ENCODE measurements around the gene TRIM10. TPM values are rescaled to one million over a fixed set of nuclear protein-coding genes. Genes with fewer than 3 reads are reported as not detected.

Gene TRIM10
- total RNA-seq, 4 donors from 2014 or later, result not detected

- no peak for DNase-seq
- Histone ChIP-seq H3K36me3 (no peaks in the 10 kb centered on the region), H3K4me3 (no peak overlapping the region), H3K27me3 (peaks cover 0 to 14% (median 0%) of the 10 kb centered on the region in 3 donors), H3K9me3 (no peaks in the 10 kb centered on the region), H3K4me1 (peaks cover 0 to 6% of the 10 kb centered on the region in 2 donors), H3K27ac (no peak overlapping the region)
- ATAC-seq, result no peak
- TF ChIP-seq POLR2A (IDR thresholded peaks at IDR 0.05) (no peak), CTCF (IDR thresholded peaks at IDR 0.05 in 4 of 5, conservative IDR thresholded peaks at IDR 0.05 in 1 of 5) (no peak)
- intact Hi-C loops (cut with DNase I; ENCODE audit: low total_unique reads) (no loop called here), in situ Hi-C loops (cut with MboI; ENCODE audit: low sequenced_read_pairs in 4 of 4) (loop anchor here in 1 of 4 donors (25.0 kb wide), 1 partner anchor 321 kb away; the partner anchor contains the start of gene HLA-G)
Observed at GRCh38 chr6:30158475-30159040, 2.5 kb downstream of the TRIM10 start.

GRCh38 chr6:30157999-30158398 lies 3.0 kb downstream of the TRIM10 start:
- no peak for DNase-seq
- ATAC-seq, result no peak
- Histone ChIP-seq H3K27me3 (peaks cover 0 to 14% (median 0%) of the 10 kb centered on the region in 3 donors), H3K27ac (no peak overlapping the region), H3K9me3 (no peaks in the 10 kb centered on the region), H3K36me3 (no peaks in the 10 kb centered on the region), H3K4me3 (no peak overlapping the region), H3K4me1 (peaks cover 0 to 6% of the 10 kb centered on the region in 2 donors)
- intact Hi-C loops (cut with DNase I; ENCODE audit: low total_unique reads), result no loop called here
- TF ChIP-seq CTCF (IDR thresholded peaks at IDR 0.05 in 4 of 5, conservative IDR thresholded peaks at IDR 0.05 in 1 of 5) (no peak), POLR2A (IDR thresholded peaks at IDR 0.05) (no peak)
- in situ Hi-C loops (cut with MboI; ENCODE audit: low sequenced_read_pairs in 4 of 4), result loop anchor here in 1 of 4 donors (25.0 kb wide), 1 partner anchor 321 kb away; the partner anchor contains the start of gene HLA-G

GRCh38 chr6:30157581-30157980 lies 3.4 kb downstream of the TRIM10 start:
- no peak overlapping the region for H3K4me3 ChIP-seq
- peaks cover 0 to 6% of the 10 kb centered on the region in 2 donors for H3K4me1 ChIP-seq
- no peak for DNase-seq
- ATAC-seq, result no peak
- peaks cover 0 to 14% (median 0%) of the 10 kb centered on the region in 3 donors for H3K27me3 ChIP-seq
- no peak for TF ChIP-seq CTCF (IDR thresholded peaks at IDR 0.05 in 4 of 5, conservative IDR thresholded peaks at IDR 0.05 in 1 of 5)
- TF ChIP-seq POLR2A (IDR thresholded peaks at IDR 0.05), result no peak
- in situ Hi-C loops (cut with MboI; ENCODE audit: low sequenced_read_pairs in 4 of 4) (loop anchor here in 1 of 4 donors (25.0 kb wide), 1 partner anchor 320 kb away; the partner anchor contains the start of gene HLA-G), intact Hi-C loops (cut with DNase I; ENCODE audit: low total_unique reads) (no loop called here)
- no peaks in the 10 kb centered on the region for H3K36me3 ChIP-seq
- no peak overlapping the region for H3K27ac ChIP-seq
- H3K9me3 ChIP-seq, result no peaks in the 10 kb centered on the region

- Histone ChIP-seq H3K4me1 (peaks cover 0 to 6% of the 10 kb centered on the region in 2 donors), H3K9me3 (no peaks in the 10 kb centered on the region), H3K27me3 (peaks cover 0 to 14% (median 0%) of the 10 kb centered on the region in 3 donors), H3K36me3 (no peaks in the 10 kb centered on the region), H3K4me3 (no peak overlapping the region), H3K27ac (no peak overlapping the region)
- DNase-seq (no peak), ATAC-seq (no peak)
- intact Hi-C loops (cut with DNase I; ENCODE audit: low total_unique reads) (no loop called here), in situ Hi-C loops (cut with MboI; ENCODE audit: low sequenced_read_pairs in 4 of 4) (loop anchor here in 1 of 4 donors (25.0 kb wide), 1 partner anchor 319 kb away; the partner anchor contains the start of gene HLA-G)
- TF ChIP-seq CTCF (IDR thresholded peaks at IDR 0.05 in 4 of 5, conservative IDR thresholded peaks at IDR 0.05 in 1 of 5) (no peak), POLR2A (IDR thresholded peaks at IDR 0.05) (no peak)
Observed at GRCh38 chr6:30156774-30157173, 4.2 kb downstream of the TRIM10 start.

All from gastrocnemius medialis (tissue), 4 donors.